Measurements from ENCODE around the gene LY6G6F. TPM values are rescaled to one million over a fixed set of nuclear protein-coding genes. Genes with fewer than 3 reads are reported as not detected.

The LY6G6F gene
- total RNA-seq (2014; rRNA removed; shearing (Covaris generic)), result not detected in 2 replicates
- not detected in 2 replicates for polyA plus RNA-seq (2015; cell fraction: cytosol; rRNA removed)
- polyA plus RNA-seq (2015; cell fraction: nucleus; rRNA removed), result not detected in 2 replicates

GRCh38 chr6:31706599-31706998 lies at the start of gene LY6G6F:
TSS of gene LY6G6F (plus strand) at chr6:31706866. CDS start at chr6:31706907, 41 bp downstream.
- no peak for DNase-seq (ENCODE audit: low read depth)

GRCh38 chr6:31657406-31658157 lies 49.1 kb upstream of the LY6G6F start:
- peak; percentile 24 for DNase-seq (ENCODE audit: low read depth)

GRCh38 chr6:31658158-31658688 lies 48.4 kb upstream of the LY6G6F start:
- no peak for DNase-seq (ENCODE audit: low read depth)

- DNase-seq (ENCODE audit: low read depth), result no peak
Observed at GRCh38 chr6:31658983-31659648, 47.5 kb upstream of the LY6G6F start.

- no peak for DNase-seq (ENCODE audit: low read depth)
Observed at GRCh38 chr6:31659649-31660380, 46.9 kb upstream of the LY6G6F start.

- peak; percentile 80 for DNase-seq (ENCODE audit: low read depth)
Observed at GRCh38 chr6:31660381-31661261, 46.0 kb upstream of the LY6G6F start, which contains the start of gene C6orf47. TSS of gene C6orf47 (minus strand) at chr6:31660778. CDS start at chr6:31659947, 831 bp downstream.

GRCh38 chr6:31661262-31662123 lies 45.2 kb upstream of the LY6G6F start:
- DNase-seq (ENCODE audit: low read depth), result no peak

GRCh38 chr6:31662124-31662723 lies 44.4 kb upstream of the LY6G6F start:
- no peak for DNase-seq (ENCODE audit: low read depth)

GRCh38 chr6:31663126-31663960 lies 43.3 kb upstream of the LY6G6F start:
- DNase-seq (ENCODE audit: low read depth), result peak; percentile 27

GRCh38 chr6:31663961-31664789 lies 42.5 kb upstream of the LY6G6F start:
- peak; percentile 89 for DNase-seq (ENCODE audit: low read depth)

- DNase-seq (ENCODE audit: low read depth), result peak; percentile 92
Observed at GRCh38 chr6:31664790-31665500, 41.7 kb upstream of the LY6G6F start, which contains the start of gene GPANK1. TSS of gene GPANK1 (minus strand) at chr6:31664997. CDS start at chr6:31664478, 519 bp downstream.

GRCh38 chr6:31665501-31666336 lies 40.9 kb upstream of the LY6G6F start, which contains the start of gene CSNK2B:
TSS of gene CSNK2B (plus strand) at chr6:31666080. CDS start at chr6:31666832, 752 bp downstream.
- peak; percentile 98 for DNase-seq (ENCODE audit: low read depth)

GRCh38 chr6:31666337-31666965 lies 40.2 kb upstream of the LY6G6F start:
- DNase-seq (ENCODE audit: low read depth), result no peak

GRCh38 chr6:31669676-31670075 lies 37.0 kb upstream of the LY6G6F start, which contains the start of gene LY6G5B:
TSS of gene LY6G5B (plus strand) at chr6:31669976. CDS start at chr6:31670951, 975 bp downstream.
- DNase-seq (ENCODE audit: low read depth), result no peak

Data from HT1080 (cell line).